PFSK-1 (cell line): ENCODE data around the gene RNF157.

ENCODE experiments used
- FOXP2 ChIP-seq: optimal IDR thresholded peaks from 2 replicates; pipeline ENCODE3; 2011; ENCODE audit warnings: borderline replicate concordance, control low read depth, inconsistent platforms; ENCODE audit not compliant: insufficient read depth; ENCODE audit errors: extremely low read length, extremely low read depth
- POLR2AphosphoS5 ChIP-seq: IDR thresholded peaks from 2 replicates; pipeline ENCODE4 v1.6.1; 2012; ENCODE audit warnings: low read depth, mild to moderate bottlenecking, control low read depth, low read length, moderate library complexity
- REST ChIP-seq, 2 experiments: IDR thresholded peaks; 2 replicates each; pipeline versions ENCODE4 v1.6.1 to v1.8.0; 2011 to 2012; ENCODE audit warnings: low read depth in 2 of 2, low read length in 2 of 2, control low read depth in 1 of 2, inconsistent platforms in 1 of 2, mild to moderate bottlenecking in 1 of 2, moderate library complexity in 1 of 2; ENCODE audit not compliant: insufficient read depth in 1 of 2
- SIN3A ChIP-seq: IDR thresholded peaks from 2 replicates; pipeline ENCODE4 v1.6.1; 2012; ENCODE audit warnings: mild to moderate bottlenecking, low read length, moderate library complexity, borderline replicate concordance; ENCODE audit not compliant: insufficient read depth
- TAF1 ChIP-seq: IDR thresholded peaks from 2 replicates; pipeline ENCODE4 v1.6.1; 2012; ENCODE audit warnings: low read length, control low read depth, borderline replicate concordance; ENCODE audit not compliant: insufficient read depth

RNF157 gene

GRCh38 chr17:76237859-76238313 is 2.4 kb downstream of the RNF157 start:
- TF ChIP-seq FOXP2 (no peak), SIN3A (no peak), POLR2AphosphoS5 (no peak), TAF1 (no peak), REST (IDR thresholded peaks at IDR 0.05; ENCODE audit: insufficient read depth in 1 of 2, low read depth in 2 of 2, low read length in 2 of 2) (no peak)

DNA sequence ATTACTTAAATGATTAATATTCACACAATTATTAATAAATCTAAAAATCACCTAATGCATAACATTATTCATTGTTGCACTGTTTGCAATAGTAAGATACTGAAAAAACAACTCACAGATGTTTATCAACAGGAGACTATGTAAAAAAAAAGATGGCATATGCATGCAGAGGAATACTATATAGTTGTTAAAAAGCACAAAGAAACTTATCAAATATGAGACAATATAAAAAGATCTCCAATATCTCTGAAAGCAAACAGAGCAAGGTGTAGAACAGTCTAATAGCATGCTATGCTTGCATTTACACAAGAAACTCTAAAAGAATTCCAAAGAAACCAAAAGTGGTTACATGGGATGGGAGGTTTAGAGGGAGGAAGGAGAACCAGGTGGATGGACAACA is 3.7 kb downstream of the RNF157 start:
- TF ChIP-seq SIN3A (no peak), REST (IDR thresholded peaks at IDR 0.05; ENCODE audit: insufficient read depth in 1 of 2, low read depth in 2 of 2, low read length in 2 of 2) (no peak), FOXP2 (no peak), POLR2AphosphoS5 (no peak), TAF1 (no peak)

- TF ChIP-seq FOXP2 (no peak), REST (IDR thresholded peaks at IDR 0.05; ENCODE audit: insufficient read depth in 1 of 2, low read depth in 2 of 2, low read length in 2 of 2) (no peak), POLR2AphosphoS5 (no peak), TAF1 (no peak), SIN3A (no peak)
Measured at GRCh38 chr17:76235883-76236282, 4.4 kb downstream of the RNF157 start.

- TF ChIP-seq TAF1 (no peak), REST (IDR thresholded peaks at IDR 0.05; ENCODE audit: insufficient read depth in 1 of 2, low read depth in 2 of 2, low read length in 2 of 2) (no peak), FOXP2 (no peak), POLR2AphosphoS5 (no peak), SIN3A (no peak)
Measured at GRCh38 chr17:76234354-76234679, 6.0 kb downstream of the RNF157 start.

GRCh38 chr17:76233588-76234353 is 6.5 kb downstream of the RNF157 start:
- TF ChIP-seq SIN3A = no peak
- TF ChIP-seq TAF1 = no peak
